Stimulated activated CD8-positive, alpha-beta memory T cell treated with anti-CD3 and anti-CD28 coated beads, Interleukin-7, amount 100 ng/mL, for 1 hour (primary cell): Measurements from ENCODE around the gene ZNF689.
"Not testable (repeated sequence)": the region's sequence is repeated elsewhere in the genome, so short reads cannot be mapped to it uniquely, and the experiment has no call there.

Experiments used
- DNase-seq, 2 donors: peaks; one replicate each; pipeline ENCODE4 v3.0.0-alpha.2; 2020; ENCODE audit warnings: low read depth in 2 of 2

ZNF689 gene

GRCh38 chr16:30636599-30636998 is 26.4 kb upstream of the ZNF689 start:
- DNase-seq, result no peak

GRCh38 chr16:30633526-30633925 is 23.3 kb upstream of the ZNF689 start:
- DNase-seq, result no peak

- DNase-seq, result not testable (repeated sequence)
Measured at GRCh38 chr16:30632454-30632853, 22.3 kb upstream of the ZNF689 start.

GRCh38 chr16:30628628-30629540 is 18.7 kb upstream of the ZNF689 start:
- DNase-seq, result peak; percentile 70 to 87

GRCh38 chr16:30626236-30626635 is 16.0 kb upstream of the ZNF689 start:
- DNase-seq, result no peak

GRCh38 chr16:30623536-30624283 is 13.5 kb upstream of the ZNF689 start:
- no peak for DNase-seq

- no peak for DNase-seq
Measured at GRCh38 chr16:30622455-30623032, 12.4 kb upstream of the ZNF689 start.

- DNase-seq, result no peak
Measured at GRCh38 chr16:30621765-30622164, 11.6 kb upstream of the ZNF689 start.

- DNase-seq, result no peak
Measured at GRCh38 chr16:30620169-30620568, 10.0 kb upstream of the ZNF689 start.

GRCh38 chr16:30619638-30620037 is 9.4 kb upstream of the ZNF689 start:
- no peak for DNase-seq

- no peak for DNase-seq
Measured at GRCh38 chr16:30619202-30619601, 9.0 kb upstream of the ZNF689 start.

GRCh38 chr16:30615358-30616091 is 5.3 kb upstream of the ZNF689 start:
- DNase-seq, result peak; percentile 24 to 38

- DNase-seq, result no peak
Measured at GRCh38 chr16:30609002-30609925, 925 bp downstream of the ZNF689 start.

GRCh38 chr16:30606004-30606403 is 4.2 kb downstream of the ZNF689 start:
- DNase-seq, result no peak

- no peak for DNase-seq
Measured at GRCh38 chr16:30605158-30605557, 5.0 kb downstream of the ZNF689 start.

- DNase-seq, result no peak
Measured at GRCh38 chr16:30604316-30604947, 5.8 kb downstream of the ZNF689 start.

- DNase-seq, result no peak
Measured at GRCh38 chr16:30603945-30604315, 6.3 kb downstream of the ZNF689 start.

- DNase-seq, result no peak
Measured at GRCh38 chr16:30602616-30603277, 7.4 kb downstream of the ZNF689 start.

GRCh38 chr16:30601966-30602365 is 8.2 kb downstream of the ZNF689 start:
- no peak for DNase-seq

- DNase-seq, result no peak
Measured at GRCh38 chr16:30600929-30601328, 9.3 kb downstream of the ZNF689 start.
